HG03439 (cell line): ENCODE data around the gene IQGAP2.
"Not testable (repeated sequence)": the region's sequence is repeated elsewhere in the genome, so short reads cannot be mapped to it uniquely, and the experiment has no call there.

Experiments used
- ATAC-seq: cut with Tn5 transposase; IDR thresholded peaks from one replicate; pipeline ENCODE4 v1.9.1; 2021; ENCODE audit warnings: mild to moderate bottlenecking, moderate library complexity; ENCODE audit not compliant: unreplicated experiment

IQGAP2 gene

DNA sequence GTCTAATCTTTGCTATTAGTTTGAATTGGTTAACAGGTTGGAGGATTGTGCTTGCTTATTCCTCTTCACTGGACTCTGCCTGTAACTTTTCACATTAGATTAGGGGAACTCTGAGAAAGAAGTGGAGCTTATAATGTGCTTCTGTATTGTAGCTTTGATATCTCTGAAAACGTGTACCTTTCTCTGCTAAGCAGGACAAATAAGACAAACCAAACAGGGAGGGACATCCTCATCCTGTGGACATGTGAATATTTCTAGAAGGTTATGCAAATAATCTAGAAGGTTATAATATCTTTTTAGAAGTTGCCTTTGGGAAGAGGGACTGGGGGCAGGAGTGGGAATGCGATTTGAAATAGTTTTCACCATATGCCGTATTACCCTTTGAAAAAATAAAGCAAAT lies 11.7 kb downstream of the IQGAP2 start:
- ATAC-seq, result no peak

DNA sequence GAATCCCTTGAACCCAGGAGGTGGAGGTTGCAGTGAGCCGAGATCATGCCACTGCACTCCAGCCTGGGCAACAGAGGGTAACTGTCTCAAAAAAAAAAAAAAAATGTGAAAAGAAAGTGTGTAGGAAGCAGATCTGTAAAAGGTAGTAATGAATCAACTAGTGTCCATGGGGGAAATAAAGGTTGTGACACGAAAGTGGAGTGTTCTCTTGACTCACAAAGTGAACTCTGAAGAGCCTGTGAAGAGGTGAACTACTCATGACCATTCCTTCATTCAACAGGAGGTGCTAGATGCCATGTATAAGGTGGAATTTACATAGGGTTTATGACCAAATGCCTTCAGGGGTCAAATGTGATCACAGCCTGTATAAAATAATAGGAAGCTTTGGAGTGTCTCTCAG lies 12.8 kb downstream of the IQGAP2 start:
- no peak for ATAC-seq

DNA sequence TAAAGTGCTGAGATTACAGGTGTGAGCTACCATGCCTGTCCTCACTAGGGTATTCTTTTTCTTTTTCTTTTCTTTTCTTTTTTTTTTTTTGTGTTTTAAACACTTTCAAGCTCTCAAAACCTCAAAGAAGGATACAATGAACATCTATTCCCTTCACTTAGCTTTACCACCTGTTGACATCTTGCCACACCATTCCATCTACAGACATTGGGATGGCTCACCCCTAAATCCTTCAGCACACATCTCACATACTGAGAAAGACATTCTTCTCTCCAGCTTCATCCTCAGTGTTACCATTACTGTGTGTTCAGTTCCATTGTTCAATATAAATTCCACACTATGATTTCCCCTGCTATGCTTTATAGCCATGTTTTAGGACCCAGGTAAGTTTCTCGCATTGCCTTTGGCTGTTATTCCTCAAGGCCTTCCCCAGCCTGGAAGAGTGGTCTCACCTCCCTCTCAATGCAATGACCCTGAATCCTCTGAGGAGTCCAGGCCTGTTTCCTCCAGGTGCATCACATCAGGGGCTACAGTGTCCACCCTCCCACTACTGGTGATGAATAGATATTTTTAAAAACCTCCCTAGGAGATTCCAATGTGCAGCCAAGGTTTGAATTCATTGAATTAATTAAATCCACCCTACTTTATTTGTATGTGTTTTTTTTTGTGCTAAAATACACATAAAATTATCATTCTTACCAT lies 16.7 kb downstream of the IQGAP2 start:
- ATAC-seq, result no peak

DNA sequence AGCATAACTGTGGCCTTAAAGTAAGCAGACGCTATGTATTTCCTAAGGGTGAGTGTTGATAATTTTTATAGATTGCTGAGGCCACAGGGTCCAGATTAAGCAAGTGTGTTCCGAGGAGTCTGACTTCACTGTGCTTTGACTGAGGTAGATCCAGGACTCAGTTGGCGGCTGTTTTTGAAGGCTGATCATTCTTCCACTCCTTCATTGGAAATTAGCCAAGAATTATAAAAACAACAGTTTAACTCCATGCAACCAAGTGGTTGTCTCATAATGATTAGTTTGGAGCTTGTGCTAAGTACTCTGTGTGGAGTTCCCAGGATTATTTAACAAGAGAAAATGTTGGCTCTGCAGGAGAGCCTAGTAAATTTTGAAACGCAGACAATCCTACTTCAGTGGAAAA lies 19.1 kb downstream of the IQGAP2 start:
- no peak for ATAC-seq

DNA sequence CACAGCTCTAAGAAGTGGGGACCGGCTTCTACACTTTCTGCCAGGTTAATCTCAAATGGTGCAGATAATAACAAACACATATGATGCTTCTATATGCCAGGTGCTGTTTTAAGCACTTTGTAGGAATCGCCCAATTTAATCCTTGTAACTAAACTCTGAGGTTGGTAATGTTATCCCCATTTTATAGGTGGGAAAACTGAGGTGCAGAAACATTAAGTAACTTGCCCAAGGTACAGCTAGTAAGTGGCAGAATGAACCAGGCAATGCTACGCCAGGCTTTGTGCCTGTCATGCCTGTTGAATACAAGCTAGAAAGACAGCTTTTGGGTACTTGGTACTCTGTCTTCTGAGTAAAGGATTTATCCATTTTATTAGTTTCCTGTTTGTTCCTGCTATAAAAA lies 19.7 kb downstream of the IQGAP2 start:
- no peak for ATAC-seq

DNA sequence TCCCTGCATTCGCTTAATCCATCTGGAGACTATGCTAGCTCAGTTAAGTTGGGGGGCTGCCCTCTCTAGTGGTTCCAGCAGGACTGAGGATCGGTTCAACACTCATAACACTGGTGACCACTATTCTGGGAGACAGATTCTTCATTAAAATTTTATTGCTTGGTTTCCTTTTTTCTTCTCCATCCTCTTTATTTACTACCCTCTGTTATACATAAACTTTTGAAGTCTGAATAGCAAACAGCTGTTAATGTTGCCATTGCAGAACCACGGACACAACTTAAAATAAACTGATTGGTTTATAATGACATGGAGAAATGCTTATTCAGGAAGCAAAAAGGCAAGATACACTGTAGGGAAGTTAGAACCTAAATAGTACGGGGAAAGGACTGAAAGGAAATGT lies 22.1 kb downstream of the IQGAP2 start:
- no peak for ATAC-seq

DNA sequence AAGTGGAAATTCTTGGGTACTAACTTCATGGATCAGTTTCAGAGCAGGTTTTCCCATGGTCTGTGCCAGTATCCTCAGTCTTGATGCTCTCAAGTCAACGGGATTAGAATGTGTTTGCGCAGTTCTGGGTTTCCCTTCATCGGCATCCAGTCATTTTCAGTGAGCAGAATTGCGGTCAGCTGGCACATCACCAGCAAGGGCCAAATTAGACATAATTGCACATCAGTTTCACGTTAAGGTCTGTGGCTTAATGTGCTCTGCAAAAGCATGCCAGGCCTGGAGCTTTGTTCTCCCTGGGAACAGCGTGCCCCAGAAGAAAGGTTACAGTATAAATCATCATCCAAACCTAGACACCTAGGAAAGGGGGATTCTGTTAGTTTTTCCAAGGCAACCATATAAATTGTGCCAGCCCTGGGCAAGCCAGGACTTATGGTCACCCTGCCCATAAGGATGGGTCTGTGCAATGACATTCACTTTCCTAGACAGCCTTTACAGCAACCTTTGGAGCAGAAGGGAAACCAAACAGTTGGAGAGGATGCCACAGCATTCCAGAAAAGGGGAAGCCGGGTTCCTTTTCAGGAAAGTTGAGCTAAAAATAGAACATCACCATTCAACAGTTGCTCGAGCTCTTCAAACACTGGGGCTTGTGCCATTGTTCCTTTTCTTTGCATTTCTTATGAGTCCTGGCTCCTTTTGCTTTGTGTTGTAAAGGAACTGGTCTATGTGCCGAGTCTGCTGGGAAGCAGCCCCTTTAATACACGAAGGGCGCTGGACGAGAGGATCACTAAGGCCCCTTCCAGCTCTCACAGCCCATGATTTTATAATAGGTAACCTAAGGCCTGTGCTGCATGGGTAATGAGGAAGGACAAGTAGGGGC lies 23.1 kb downstream of the IQGAP2 start:
- no peak for ATAC-seq

DNA sequence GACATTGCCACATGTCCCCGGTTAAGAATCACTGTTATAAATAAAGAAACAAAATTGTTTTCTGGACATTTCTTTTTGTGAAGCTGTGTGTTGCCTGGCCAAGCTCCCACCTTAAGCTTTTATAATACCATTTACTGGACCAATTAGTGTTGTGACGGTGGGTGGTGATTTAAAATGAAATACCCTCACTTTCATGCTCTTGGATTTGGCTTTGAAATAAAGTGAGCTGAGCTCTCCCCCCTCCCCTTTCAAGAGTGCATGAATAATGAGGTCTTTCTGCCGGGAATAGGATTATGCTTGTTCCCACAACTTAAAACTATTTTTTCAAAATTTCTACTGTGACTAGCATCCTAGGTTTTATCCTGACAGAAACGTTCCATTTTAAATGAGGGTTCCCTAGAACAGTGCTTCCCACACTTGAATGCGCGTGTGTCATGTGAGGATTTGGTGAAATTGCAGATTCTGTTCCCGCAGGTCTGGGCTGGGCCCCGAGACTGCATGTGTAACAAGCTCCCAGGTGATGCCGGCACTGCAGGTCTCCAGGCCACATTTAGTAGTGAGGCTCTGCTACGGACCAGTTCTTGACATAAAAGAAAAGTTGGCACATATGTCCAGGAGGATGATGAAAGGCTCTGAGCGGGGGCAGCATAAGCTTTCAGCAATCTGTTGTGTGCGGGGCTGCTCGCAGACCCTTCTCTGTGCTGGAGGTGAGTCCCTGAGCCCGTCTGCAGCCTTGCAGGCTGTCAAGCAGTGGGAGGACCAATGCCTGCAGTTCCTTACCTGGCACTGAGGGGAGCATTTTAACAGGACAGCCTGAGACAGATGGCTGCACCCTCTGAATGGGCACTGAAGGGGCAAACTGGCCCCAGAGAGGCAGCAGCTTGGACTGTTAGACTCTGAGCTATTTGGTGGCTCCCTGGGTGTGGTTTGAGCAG lies 24.4 kb downstream of the IQGAP2 start:
- ATAC-seq, result no peak

DNA sequence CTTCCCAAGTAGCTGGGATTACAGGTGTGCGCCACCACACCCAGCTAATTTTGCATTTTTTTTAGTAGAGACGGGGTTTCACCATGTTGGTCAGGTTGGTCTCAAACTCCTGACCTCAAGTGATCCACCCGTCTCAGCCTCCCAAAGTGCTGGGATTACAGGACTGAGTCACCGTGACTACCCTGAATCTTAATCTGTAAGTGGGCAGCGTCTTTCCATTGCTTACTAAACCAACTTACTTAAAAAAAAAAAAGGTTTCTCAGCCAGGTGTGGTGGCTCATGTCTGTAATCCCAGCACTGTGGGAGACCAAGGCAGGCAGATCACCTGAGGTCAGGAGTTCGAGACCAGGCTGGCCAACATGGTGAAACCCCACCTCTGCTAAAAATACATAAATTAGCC lies 25.5 kb downstream of the IQGAP2 start:
- not testable (repeated sequence) for ATAC-seq

DNA sequence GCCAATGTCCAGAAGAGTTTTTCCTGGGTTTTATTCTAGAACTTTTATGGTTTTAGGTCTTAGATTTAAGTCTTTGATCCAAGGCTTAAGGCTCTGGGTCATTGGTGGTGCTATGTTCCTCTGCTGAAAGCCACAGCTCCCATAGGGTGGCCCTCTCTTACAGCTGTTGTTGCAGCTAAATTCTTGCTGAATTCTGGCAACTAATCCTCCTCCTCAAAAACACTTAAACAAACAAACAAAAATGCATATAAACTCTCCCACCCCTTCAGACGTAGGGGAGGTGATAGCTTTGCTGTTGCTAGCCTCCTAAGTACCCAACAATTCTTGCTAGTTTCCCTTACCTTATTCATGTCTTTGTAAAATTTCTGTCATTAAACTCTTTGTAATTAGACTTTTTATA lies 30.2 kb downstream of the IQGAP2 start:
- ATAC-seq, result no peak

DNA sequence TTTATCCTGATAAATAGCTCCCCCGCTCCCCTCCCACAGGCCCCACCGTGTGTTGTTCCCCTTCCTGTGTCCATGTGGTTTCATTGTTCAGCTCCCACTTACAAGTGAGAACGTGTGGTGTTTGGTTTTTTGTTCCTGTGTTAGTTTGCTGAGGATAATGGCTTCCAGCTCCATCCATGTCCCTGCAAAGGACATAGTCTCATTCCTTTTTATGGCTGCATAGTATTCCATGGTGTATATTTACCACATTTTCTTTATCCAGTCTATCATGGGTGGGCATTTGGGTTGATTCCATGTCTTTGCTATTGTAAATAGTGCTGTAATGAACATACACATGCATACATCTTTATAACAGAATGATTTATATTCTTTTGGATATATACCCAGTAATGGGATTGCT lies 34.4 kb downstream of the IQGAP2 start:
- ATAC-seq, result not testable (repeated sequence)

DNA sequence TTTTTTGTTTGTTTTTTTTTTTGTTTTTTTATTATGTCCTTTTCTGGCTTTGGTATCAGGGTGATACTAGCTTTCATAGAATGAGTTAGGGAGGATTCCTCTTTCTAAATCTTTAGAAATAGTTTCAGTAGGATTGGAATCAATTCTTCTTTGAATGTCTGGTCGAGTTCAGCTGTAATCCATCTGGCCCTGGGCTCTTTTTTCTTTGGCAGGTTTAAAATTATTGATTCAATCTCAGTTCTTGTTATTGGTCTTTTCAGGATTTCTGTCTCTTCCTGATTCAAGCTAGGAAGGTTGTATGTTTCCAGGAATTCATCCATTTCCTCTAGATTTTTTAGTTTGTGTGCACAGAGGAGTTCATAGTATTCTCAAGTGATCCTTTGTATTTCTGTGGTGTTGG lies 34.9 kb downstream of the IQGAP2 start:
- ATAC-seq, result no peak

DNA sequence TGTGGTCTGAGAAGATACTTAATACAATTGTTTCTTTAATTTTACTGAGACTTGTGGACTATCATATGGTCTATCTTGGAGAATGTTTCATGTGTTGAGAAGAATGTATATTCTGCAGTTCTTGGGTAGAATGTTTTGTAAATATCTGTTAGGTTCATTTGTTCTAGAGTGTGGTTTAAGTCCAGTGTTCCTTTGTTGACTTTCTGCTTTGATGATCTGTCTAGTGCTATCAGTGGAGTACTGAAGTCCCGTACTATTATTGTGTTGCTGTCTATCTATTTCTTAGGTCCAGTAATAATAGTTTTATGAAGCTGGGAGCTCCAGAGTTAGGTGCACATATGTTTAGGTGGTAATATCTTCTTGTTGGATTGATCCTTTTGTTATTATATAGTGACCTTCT lies 36.1 kb downstream of the IQGAP2 start:
- no peak for ATAC-seq

DNA sequence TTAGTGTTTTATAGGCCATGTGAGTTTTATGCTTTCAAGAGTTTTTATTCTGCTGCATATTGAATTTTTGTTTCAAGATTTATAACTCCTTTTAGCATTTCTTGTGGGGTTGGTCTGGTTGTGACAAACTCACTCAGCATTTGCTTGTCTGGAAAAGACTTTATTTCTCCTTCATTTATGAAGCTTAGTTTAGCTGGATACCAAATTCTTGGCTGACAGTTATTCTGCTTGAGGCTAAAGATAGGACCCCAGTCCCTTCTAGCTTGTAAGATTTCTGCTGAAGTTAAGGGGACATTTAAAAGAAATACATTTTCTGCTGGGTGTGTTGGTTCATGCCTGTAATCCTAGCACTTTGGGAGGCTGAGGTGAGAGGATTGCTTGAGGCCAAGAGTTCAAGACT lies 36.8 kb downstream of the IQGAP2 start:
- ATAC-seq, result no peak

DNA sequence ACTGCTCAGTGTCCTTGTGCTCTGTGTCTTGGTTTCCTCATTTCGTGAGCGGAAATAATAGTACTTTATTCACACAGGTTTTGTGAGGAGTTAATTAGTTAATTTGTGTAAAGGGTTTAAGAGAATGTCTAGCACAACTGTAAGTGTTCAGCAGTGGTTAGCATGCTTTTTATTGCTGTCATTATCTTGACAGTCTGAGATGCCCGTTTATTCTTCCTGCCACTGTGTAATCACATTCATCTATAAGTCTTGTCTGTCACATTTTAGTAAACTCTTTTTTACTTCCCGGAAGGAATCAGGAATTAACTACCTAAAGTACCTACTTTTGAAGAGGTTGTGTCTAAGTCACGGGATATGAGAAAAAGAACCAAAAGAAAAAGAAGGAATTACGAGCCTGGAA lies 38.0 kb downstream of the IQGAP2 start:
- no peak for ATAC-seq

DNA sequence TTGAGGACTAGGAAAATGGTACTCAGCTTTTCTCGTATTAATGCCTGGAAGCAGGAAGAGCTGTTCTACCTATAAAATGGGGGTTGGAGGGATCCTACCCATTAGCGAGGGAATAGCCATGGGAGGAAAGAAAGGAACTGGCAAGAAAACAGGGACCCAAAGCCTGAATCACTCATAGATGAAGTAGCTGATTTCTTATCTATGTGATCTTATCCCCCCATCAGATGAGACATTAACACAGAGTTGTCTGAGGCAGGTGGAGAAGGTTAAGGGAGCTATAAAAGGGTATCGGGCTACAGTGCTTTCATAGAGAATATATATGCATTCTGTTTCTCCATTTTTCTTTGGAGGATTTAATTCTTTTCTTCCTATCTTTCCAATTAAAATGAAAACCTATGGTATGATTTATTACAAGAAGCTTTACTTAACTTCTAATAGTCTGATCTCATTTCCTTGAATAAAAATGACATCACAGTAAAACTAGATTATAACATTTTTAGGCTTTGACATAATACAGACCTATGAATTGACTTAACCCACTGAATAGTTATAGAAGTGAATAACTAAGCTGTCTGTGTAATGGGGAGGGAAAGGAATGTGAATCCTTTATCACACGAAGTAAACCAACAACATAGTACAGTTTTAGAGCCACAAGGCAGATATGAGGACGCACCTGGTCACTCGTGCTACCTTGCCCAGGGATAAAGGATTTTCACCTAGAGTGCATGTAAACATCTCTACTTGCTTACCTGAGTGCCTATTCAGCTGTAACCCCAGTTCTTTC lies 39.0 kb downstream of the IQGAP2 start:
- no peak for ATAC-seq

DNA sequence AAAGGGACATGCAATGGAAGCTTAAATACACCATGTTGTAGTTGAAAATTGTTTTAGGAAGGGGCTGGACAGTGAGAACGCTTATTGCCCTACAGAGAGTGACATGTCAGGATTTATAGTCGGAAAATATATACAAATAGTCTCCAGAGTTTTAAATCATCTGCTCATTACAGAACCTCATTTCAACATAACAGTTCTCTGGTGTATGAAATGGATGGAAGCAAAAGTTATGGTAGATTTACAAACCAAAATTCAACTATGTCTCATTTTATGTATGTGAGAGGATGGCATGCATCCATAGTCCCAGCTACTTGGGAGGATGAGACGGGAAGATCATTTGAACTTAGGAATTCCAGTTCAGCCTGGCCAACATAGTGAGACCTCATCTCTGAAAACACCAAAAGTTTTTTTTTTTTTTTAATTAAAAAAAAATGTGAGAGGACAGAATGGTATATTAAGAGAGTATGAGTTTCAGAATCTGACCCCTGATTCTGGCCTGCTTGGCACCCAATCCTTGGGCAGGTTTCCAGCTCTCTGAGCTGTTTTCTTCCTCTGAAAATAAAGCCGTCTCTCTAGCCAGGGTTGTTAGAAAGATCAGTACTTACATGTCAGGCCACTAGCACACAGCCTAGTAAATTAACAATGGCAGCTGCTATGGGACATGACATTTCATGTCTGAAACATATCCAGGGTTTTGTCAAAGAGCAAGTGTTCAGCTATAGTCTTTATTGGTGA lies 40.1 kb downstream of the IQGAP2 start:
- ATAC-seq, result no peak

DNA sequence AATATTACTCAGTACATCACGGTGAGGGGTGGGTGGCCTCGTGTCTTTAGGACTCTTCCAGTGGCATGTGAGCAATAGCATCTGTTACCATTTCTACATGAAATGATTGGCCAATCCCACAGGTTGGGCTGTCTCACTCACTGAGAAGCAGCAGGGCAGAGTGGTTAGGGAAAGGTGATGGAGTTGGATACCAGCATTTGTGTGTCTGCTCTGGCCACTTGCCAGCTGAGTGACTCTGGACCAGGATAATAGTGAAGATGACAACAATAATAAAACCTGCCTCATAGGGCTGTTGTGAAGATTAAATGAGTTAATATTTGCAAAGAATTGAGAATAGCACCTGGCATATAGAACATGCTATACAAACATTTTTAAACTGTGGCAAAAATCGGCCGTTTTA lies 42.0 kb downstream of the IQGAP2 start:
- no peak for ATAC-seq

DNA sequence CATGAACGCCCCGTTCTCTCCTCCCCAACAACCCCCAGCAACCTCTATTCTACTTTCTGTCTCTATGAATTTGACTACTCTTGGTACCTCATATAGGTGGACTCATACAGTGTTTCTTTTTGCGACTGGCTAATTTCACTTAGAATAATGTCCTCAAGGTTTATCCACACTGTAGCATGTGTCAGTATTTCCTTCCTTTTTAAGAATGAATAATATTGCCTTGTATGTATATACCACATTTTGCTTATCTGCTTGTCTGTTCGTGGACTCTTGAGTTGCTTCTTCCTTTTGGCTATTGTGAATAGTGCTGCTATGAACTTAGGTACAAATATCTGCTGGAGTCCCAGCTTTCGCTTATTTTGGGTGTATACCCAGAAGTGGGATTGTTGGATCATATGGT lies 42.7 kb downstream of the IQGAP2 start:
- no peak for ATAC-seq

DNA sequence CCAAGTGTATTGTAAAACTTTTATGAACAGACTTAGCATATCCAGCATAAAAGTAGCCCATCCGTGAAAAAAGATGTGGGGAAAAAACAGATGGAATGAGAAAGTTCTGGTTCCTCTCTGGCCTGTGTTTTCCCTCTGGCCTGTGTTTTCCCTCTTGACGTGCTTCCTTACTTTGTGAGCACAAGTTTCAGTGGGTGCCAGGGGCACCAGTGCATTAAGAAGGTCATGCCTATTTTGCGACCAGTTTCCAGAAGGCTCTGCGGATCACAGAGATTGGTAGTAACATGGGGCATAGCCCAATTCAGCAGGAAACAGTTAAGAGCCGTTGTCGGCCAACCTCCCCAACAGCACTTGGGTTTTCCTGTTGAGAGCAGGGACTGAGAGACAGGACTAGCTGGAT lies 43.7 kb downstream of the IQGAP2 start:
- no peak for ATAC-seq
